Keratinocyte (primary cell): ENCODE measurements around the gene ME2. TPM values are rescaled to one million over a fixed set of nuclear protein-coding genes. Genes with fewer than 3 reads are reported as not detected.
"Not testable (repeated sequence)": the region's sequence is repeated elsewhere in the genome, so short reads cannot be mapped to it uniquely, and the experiment has no call there.

Experiments
- DNase-seq: peaks from one replicate; pipeline ENCODE4 v3.0.0-alpha.2; 2011; ENCODE audit warnings: low read depth, missing footprints, low spot score
- FAIRE-seq: peaks from 2 replicates; lab custom pipeline; 2011; peaks lifted over from hg19 to GRCh38; lab: Jason Lieb, UNC
- H2AFZ ChIP-seq: 2 replicates; pipeline ENCODE4 v1.6.0; 2012; ENCODE audit warnings: low read length, control low read depth, inconsistent platforms; ENCODE audit not compliant: control insufficient read depth
- H3K27ac ChIP-seq: 2 replicates; pipeline ENCODE4 v1.5.1; 2011; ENCODE audit warnings: low read length; ENCODE audit not compliant: control insufficient read depth, insufficient read depth
- H3K27me3 ChIP-seq: 3 replicates; pipeline ENCODE4 v1.6.0; 2011; ENCODE audit warnings: low read length; ENCODE audit not compliant: control insufficient read depth, insufficient read depth; ENCODE audit errors: extremely low read depth
- H3K36me3 ChIP-seq, 2 experiments: 2 replicates in 1 of 2; 3 replicates in 1 of 2; pipeline ENCODE4 v1.5.1; 2011; ENCODE audit warnings: low read length in 2 of 2, mild to moderate bottlenecking in 1 of 2; ENCODE audit not compliant: control insufficient read depth in 2 of 2, insufficient read depth in 2 of 2; ENCODE audit errors: extremely low read depth in 1 of 2
- H3K4me1 ChIP-seq: 3 replicates; pipeline ENCODE4 v1.5.1; 2011; ENCODE audit warnings: low read length; ENCODE audit not compliant: control insufficient read depth, insufficient read depth; ENCODE audit errors: extremely low read depth
- H3K4me2 ChIP-seq: 3 replicates; pipeline ENCODE4 v1.6.0; 2011; ENCODE audit warnings: low read depth, low read length; ENCODE audit not compliant: control insufficient read depth, insufficient read depth; ENCODE audit errors: extremely low read depth
- H3K4me3 ChIP-seq, 3 experiments: fragments of 200-600 bp in 1 of 3; sonication (generic) in 1 of 3; 2 replicates in 2 of 3; 3 replicates in 1 of 3; pipeline ENCODE4 v1.5.1; 2011 to 2016; ENCODE audit warnings: low read length in 3 of 3, mild to moderate bottlenecking in 3 of 3, control low read depth in 2 of 3, inconsistent platforms in 1 of 3, low read depth in 1 of 3, mixed read lengths in 1 of 3, mixed run types in 1 of 3, moderate library complexity in 1 of 3; ENCODE audit not compliant: control insufficient read depth in 2 of 3, insufficient read depth in 2 of 3; ENCODE audit errors: extremely low read depth in 1 of 3
- H3K79me2 ChIP-seq: 2 replicates; pipeline ENCODE4 v1.6.0; 2012; ENCODE audit warnings: low read length; ENCODE audit not compliant: control insufficient read depth, insufficient read depth
- H3K9ac ChIP-seq: 3 replicates; pipeline ENCODE4 v1.6.0; 2011; ENCODE audit warnings: low read length; ENCODE audit not compliant: control insufficient read depth, insufficient read depth; ENCODE audit errors: extremely low read depth
- H3K9me1 ChIP-seq: 3 replicates; pipeline ENCODE4 v1.6.0; 2011; ENCODE audit warnings: low read length; ENCODE audit not compliant: control insufficient read depth, insufficient read depth; ENCODE audit errors: extremely low read depth
- H3K9me3 ChIP-seq: 2 replicates; pipeline ENCODE4 v1.5.1; 2012; ENCODE audit warnings: low read depth, low read length; ENCODE audit not compliant: control insufficient read depth
- H4K20me1 ChIP-seq: 3 replicates; pipeline ENCODE4 v1.6.0; 2011; ENCODE audit warnings: low read length; ENCODE audit not compliant: control insufficient read depth, insufficient read depth; ENCODE audit errors: extremely low read depth
- CTCF ChIP-seq, 3 experiments: IDR thresholded peaks in 1 of 3; conservative IDR thresholded peaks in 1 of 3; optimal IDR thresholded peaks in 1 of 3; 2 replicates in 2 of 3; 3 replicates in 1 of 3; pipeline versions ENCODE3 to v1.5.1; 2011; ENCODE audit warnings: low read length in 3 of 3, mild to moderate bottlenecking in 3 of 3, moderate library complexity in 2 of 3, control low read depth in 1 of 3, inconsistent platforms in 1 of 3; ENCODE audit not compliant: insufficient read depth in 2 of 3; ENCODE audit errors: extremely low read depth in 1 of 3
- EZH2 ChIP-seq: IDR thresholded peaks from one replicate; pipeline ENCODE4 v1.6.1; 2012; ENCODE audit warnings: inconsistent platforms, mild to moderate bottlenecking, low read length, moderate library complexity
- dilution Hi-C: fragments of 300-500 bp; cut with MboI; formaldehyde crosslinking; loops from one replicate; pipeline ENCODE4 v1.7.0; 2020; ENCODE audit warnings: low sequenced_read_pairs; ENCODE audit not compliant: extremely low pct_ligation_motif_present
- polyA plus RNA-seq, 5 experiments: library from polyadenylated mRNA; depleted of rRNA in 3 of 5; stranded (reverse) in 3 of 5; stranded (forward) in 1 of 5; unstranded in 1 of 5; fragments of >200 nt; gene quantifications; 1 replicate in 1 of 5; 2 replicates in 3 of 5; 3 replicates in 1 of 5; pipeline versions ENCODE4 v1.2.1 to v1.2.3, GENCODE V29; 2011 to 2012; ENCODE audit warnings: missing spikeins in 2 of 5, low read depth in 1 of 5, low replicate concordance in 1 of 5

ME2 gene
- polyA plus RNA-seq, 1 donor (not counting 4 experiments of a cell fraction or from before 2014, with no cell fraction given): 72.0 TPM

GRCh38 chr18:50830544-50830943 is 48.4 kb upstream of the ME2 start:
- Histone ChIP-seq H3K27me3 (no peaks in the 10 kb centered on the region), H4K20me1 (no peaks in the 10 kb centered on the region), H3K4me1 (no peaks in the 10 kb centered on the region), H2AFZ (no peak overlapping the region), H3K27ac (no peak overlapping the region), H3K9me1 (no peaks in the 10 kb centered on the region), H3K4me3 (no peak overlapping the region), H3K79me2 (no peaks in the 10 kb centered on the region), H3K9ac (no peak overlapping the region), H3K36me3 (no peaks in the 10 kb centered on the region), H3K9me3 (no peaks in the 10 kb centered on the region), H3K4me2 (no peak overlapping the region)
- TF ChIP-seq CTCF (optimal IDR thresholded peaks at IDR 0.05 in 1 of 3, IDR thresholded peaks at IDR 0.05 in 1 of 3, conservative IDR thresholded peaks at IDR 0.05 in 1 of 3; ENCODE audit: extremely low read depth in 1 of 3, insufficient read depth in 2 of 3, low read length in 3 of 3) (no peak), EZH2 (no peak)
- DNase-seq: no peak
- dilution Hi-C loops: no loop called here
- no peak for FAIRE-seq

GRCh38 chr18:50832754-50833153 is 46.2 kb upstream of the ME2 start:
- H3K79me2 ChIP-seq: no peaks in the 10 kb centered on the region
- FAIRE-seq (no peak), DNase-seq (no peak)

GRCh38 chr18:50833496-50833895 is 45.4 kb upstream of the ME2 start:
- H3K4me2 ChIP-seq, FAIRE-seq, H3K9ac ChIP-seq, H3K9me1 ChIP-seq, DNase-seq, H3K9me3 ChIP-seq, H3K4me3 ChIP-seq, H3K79me2 ChIP-seq, dilution Hi-C loops, H3K36me3 ChIP-seq, H4K20me1 ChIP-seq, H3K27me3 ChIP-seq, H3K27ac ChIP-seq, H2AFZ ChIP-seq: not testable (repeated sequence)
- H3K4me1 ChIP-seq: peaks cover 14% of the 10 kb centered on the region

More at GRCh38 chr18:50832754-50833153, 46.2 kb upstream of the ME2 start:
- H3K4me1 ChIP-seq: peaks cover 11% of the 10 kb centered on the region
- H2AFZ ChIP-seq: no peak overlapping the region
- no peak overlapping the region for H3K27ac ChIP-seq
- H3K4me2 ChIP-seq: no peak overlapping the region
- H4K20me1 ChIP-seq: no peaks in the 10 kb centered on the region
- no peaks in the 10 kb centered on the region for H3K9me1 ChIP-seq
- no peaks in the 10 kb centered on the region for H3K27me3 ChIP-seq
- H3K4me3 ChIP-seq: no peak overlapping the region
- TF ChIP-seq CTCF (optimal IDR thresholded peaks at IDR 0.05 in 1 of 3, IDR thresholded peaks at IDR 0.05 in 1 of 3, conservative IDR thresholded peaks at IDR 0.05 in 1 of 3; ENCODE audit: extremely low read depth in 1 of 3, insufficient read depth in 2 of 3, low read length in 3 of 3) (no peak), EZH2 (no peak)
- no peak overlapping the region for H3K9ac ChIP-seq
- dilution Hi-C loops: no loop called here
- H3K36me3 ChIP-seq: no peaks in the 10 kb centered on the region
- no peaks in the 10 kb centered on the region for H3K9me3 ChIP-seq
